HG02840 (cell line): Measurements from ENCODE around the gene ZNF575.

ENCODE experiments used
- ATAC-seq: cut with Tn5 transposase; IDR thresholded peaks from one replicate; pipeline ENCODE4 v1.9.1; 2021; ENCODE audit warnings: mild to moderate bottlenecking, moderate library complexity, moderate number of reproducible peaks; ENCODE audit not compliant: unreplicated experiment, low FRiP score

Gene ZNF575

GRCh38 chr19:43569657-43570056 is 36.7 kb downstream of the ZNF575 start:
- ATAC-seq = no peak

DNA sequence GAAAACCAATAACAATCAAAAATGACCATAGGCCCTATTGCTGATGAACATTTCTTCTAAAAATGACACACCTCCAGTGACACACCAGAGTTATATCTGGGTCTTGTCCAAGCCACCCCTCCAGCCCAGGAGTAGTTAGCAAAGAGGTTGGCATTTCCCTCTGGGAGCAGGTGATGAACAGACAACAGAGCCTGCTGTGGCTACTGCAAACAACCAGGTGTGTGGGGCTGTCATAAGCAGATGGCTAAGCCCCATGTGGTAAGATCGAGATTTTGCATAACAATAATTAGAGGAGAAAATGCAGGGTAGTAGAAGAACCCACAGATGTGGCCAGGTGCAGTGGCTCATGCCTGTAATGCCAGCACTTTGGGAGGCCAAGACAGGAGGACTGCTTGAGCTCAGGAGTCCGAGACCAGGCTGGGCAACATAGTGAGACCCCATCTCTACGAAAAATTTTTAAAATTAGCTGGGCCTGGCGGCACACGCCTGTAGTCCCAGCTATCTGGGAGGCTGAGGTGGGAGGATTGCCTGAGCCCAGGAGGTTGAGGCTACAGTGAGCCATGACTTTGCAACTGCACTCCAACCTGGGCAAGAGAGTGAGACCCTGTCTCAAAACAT is 37.3 kb downstream of the ZNF575 start:
- no peak for ATAC-seq

DNA sequence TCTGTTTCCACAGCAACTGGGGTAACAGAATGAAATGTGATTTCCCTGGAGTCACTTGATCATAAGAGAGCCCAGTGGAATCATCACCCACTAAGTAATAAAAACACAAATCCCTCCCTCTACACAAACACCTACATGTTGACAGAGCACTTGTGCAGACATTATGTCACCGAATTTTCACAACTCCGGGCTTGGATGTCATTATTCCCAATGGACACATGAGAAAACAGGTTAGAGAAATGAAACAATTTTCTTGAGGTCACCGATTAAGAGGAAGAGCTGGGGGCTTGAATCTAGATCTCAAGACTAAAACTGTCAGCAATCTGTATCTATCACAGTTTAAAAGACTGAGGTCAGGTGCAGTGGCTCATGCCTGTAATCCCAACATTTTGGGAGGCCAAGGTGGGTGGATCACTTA is 39.2 kb downstream of the ZNF575 start:
- ATAC-seq = no peak

DNA sequence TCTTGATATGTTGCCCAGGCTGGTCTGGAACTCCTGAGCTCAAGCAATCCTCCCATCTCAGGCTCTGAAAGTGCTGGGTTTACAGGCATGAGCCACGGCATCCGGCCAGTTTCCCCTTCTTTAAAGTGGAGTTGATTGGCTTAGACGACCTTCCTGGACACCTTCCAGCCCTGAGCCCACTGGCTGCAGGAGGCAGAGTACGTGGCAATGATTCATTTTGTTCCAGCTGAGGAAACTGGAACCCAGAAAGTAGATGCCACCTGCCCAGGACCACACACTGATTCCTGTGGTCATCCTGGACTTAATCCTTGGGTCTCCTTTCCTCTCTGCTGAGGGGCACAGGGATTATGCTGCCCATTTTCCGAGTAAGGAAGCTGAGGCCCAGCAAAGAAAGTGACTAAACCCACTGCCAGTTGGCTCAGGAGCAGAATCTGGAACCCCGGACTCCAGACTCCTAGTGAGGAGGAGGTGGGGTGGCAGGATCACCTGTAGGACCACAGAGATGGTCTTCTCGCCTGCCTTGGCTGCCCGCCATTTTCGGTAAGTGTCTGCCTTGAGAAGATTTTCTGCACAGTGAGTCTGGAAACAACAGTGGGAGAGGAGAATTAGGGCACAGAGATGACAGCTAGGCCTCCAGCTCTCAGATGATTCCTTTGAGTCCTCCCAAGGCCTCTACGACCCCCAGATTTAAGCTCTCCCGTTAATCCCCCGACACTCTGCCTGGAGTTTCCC is 41.6 kb downstream of the ZNF575 start:
- no peak for ATAC-seq

- ATAC-seq = peak; percentile 96
These were observed 42.4 kb downstream of the ZNF575 start, which contains the start of the genes PINLYP and XRCC1 for GRCh38 chr19:43575156-43575950. Gene PINLYP (plus strand): TSS chr19:43575801. CDS start chr19:43577192, 1,391 bp downstream. Gene XRCC1 (minus strand): TSS chr19:43575527. CDS start chr19:43575458, 69 bp downstream.

GRCh38 chr19:43575955-43576878 is 43.2 kb downstream of the ZNF575 start:
- ATAC-seq = no peak

GRCh38 chr19:43578787-43579186 is 45.8 kb downstream of the ZNF575 start:
- ATAC-seq = no peak

DNA sequence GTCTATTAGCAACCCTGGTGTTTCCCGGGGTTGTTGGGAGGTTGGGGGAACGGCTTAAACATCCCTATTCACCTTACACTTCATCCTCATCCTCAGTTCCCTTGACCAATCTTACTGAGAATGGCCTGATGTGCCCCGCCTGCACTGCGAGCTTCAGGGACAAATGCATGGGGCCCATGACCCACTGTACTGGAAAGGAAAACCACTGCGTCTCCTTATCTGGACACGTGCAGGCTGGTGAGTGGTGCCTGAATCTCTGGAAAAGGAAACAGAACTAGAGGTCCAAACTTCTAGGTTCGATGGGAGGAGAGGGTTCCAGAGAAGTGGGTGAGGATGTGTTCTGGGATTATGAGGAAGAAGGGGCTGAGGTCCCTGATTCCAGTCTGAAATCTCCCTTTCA is 48.5 kb downstream of the ZNF575 start:
- ATAC-seq = no peak

GRCh38 chr19:43582495-43582894 is 49.5 kb downstream of the ZNF575 start:
- no peak for ATAC-seq

GRCh38 chr19:43584484-43584883 is 51.5 kb downstream of the ZNF575 start:
- ATAC-seq = no peak
